DMS153 treated with DMSO at 0.1 percent for 48 hours (cell line): ENCODE results near the gene LRSAM1.

Source experiments
- DNase-seq: peaks from one replicate; lab custom pipeline; 2025; ENCODE audit not compliant: unreplicated experiment; lab: John Stamatoyannopoulos, UW

Gene LRSAM1

GRCh38 chr9:127495884-127496555, 44.7 kb downstream of the LRSAM1 start:
- no peak for DNase-seq

DNA sequence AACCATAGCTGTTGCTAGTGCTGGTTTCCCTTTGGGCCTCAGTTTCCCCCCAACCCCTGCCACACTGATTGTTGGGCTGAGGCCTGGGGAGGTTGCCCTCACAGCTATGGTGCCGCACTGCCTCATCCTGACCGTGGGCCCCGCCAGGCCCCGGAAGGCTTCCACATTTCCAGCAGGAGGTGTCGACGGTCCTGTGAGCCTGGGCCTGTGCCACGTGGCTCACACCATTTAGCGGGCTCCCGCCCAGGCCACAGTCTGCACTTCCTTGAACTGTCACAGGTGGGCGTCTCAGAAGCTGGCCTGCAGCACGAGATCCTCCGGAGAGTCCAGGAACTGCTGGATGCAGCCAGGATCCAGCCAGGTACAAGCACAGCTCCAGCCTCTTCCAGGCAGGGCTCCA, 45.7 kb downstream of the LRSAM1 start:
- DNase-seq = no peak

DNA sequence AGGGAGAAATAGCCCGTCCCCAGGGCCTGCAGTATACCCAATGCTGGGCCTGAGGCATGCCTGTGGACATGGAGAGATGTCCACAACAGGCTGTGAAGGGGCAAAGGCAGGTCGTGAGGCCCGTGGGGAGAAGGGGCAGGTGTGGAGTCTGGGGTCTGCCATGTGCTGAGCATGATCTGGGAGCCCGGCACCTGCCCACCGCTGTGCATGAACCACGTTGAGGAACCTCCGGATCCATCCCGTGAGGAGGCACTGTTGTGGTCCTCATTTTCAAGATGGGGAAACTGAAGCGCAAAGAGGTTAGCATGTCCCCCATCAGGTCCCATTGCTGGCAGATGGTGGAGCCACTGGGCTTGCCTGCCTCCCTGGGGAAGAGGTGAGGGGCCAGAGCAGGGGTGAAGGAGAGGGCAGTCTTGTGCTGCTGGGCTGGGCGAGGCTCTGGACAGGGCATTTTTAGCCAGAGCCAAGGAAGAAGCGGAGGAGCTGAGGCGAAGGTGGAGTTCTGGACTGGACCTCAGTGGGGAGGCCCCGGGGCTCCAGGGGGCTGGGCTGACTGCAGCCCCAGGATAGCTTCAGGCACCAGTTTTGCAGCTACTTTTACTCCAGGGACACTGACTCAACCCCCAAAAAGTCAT, 46.5 kb downstream of the LRSAM1 start:
- DNase-seq = no peak

GRCh38 chr9:127498298-127498697, 47.0 kb downstream of the LRSAM1 start:
- no peak for DNase-seq

GRCh38 chr9:127500399-127500798, 49.1 kb downstream of the LRSAM1 start:
- no peak for DNase-seq

- DNase-seq = no peak
Observed at GRCh38 chr9:127500862-127501261, 49.6 kb downstream of the LRSAM1 start.

GRCh38 chr9:127501821-127502343, 50.6 kb downstream of the LRSAM1 start:
- DNase-seq = no peak

GRCh38 chr9:127502706-127503378, 51.5 kb downstream of the LRSAM1 start:
- no peak for DNase-seq

DNA sequence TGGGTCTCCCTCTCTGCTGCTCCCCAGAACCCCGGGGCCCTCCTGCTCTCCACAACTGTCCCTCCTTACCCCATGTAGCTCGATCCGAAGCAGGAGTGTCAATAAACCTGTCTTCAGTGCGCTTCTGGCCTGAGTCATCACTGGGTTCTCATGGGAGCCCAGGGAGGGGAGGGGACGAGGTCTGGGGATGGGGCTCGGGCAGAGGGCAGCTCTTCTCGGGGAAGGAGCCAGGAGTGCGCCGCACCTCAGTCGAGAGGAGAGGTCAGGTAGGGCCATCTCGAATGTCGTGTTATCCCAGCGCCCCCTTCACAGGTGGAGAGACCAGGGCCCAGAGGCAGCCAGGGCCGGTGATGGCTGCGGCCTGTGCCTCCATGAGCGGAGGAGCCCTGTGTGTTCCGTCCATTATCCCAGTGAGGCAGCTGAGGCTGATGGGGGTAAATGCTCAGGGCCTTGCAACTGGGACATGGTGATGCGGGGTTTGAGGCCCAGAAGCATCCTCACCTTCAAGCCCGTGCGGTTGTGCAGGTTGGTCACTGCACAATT, 52.1 kb downstream of the LRSAM1 start:
- no peak for DNase-seq

DNA sequence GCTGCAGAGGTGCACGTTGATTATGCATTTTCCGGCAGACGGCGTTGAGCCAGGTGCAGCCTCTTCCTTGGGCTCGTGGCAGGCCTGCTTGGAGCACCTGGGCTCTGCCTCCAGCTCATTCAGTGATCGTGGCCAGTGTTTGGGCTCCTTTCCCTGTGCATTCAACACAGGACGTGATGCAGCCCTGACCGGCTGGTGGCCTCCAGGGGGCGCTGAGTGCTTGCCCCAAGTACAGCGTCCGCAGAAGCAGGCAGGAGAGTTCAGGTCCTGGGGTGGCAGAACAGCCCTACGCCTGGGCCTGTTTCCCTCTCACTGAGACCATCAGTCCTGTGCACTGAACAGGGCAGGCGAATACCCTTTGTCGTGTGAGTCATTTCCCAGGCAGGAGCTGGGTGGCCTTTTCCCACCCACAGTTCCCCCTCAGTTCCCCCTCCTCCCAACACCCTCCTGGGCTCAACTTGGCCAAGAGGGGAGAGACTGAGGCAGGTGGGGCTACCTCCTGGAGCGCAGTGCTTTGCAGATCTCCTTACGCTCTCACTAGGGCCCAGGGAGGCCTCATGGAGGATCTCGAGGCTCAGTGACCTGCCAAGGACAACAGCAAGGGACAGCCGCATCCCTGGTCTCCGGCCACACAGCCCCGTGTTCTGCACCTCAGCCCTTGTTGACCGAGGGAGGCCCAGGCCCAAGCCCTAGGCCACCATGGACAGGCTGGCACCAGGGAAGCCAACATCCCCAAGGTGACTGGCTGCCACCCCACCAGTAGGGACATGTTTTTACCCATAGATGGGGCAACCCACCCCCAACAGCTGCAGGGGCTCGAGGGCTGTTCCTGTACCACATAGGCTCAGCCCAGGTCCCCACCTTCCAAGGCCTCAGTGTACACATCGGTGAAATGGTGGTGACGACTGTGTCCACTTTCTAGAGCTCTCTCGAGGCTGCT, 52.9 kb downstream of the LRSAM1 start:
- peak; percentile 48 for DNase-seq

DNA sequence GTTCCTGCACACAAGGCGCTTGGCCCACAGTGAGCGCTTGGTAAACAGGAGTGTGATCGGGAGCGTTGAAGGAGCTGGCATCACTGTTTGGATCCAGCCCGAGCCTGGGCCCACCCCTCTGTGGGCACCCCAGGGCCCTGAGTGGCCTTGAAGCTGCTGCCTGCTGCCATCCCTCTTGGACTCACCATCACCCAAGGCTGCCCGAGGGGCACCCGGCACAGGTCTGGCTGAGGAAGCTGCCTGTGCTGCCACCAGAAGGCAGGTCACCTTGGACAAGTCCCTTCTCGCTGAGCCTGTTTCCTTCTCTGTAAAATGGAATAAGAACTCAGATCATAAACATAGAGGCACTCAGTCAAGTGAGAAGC, 53.6 kb downstream of the LRSAM1 start:
- no peak for DNase-seq

GRCh38 chr9:127505396-127506116, 54.2 kb downstream of the LRSAM1 start:
- DNase-seq = no peak

GRCh38 chr9:127506117-127506813, 55.0 kb downstream of the LRSAM1 start:
- no peak for DNase-seq

GRCh38 chr9:127506814-127507750, 55.8 kb downstream of the LRSAM1 start:
- DNase-seq = no peak

- no peak for DNase-seq
Observed at GRCh38 chr9:127507751-127508648, 56.7 kb downstream of the LRSAM1 start.

DNA sequence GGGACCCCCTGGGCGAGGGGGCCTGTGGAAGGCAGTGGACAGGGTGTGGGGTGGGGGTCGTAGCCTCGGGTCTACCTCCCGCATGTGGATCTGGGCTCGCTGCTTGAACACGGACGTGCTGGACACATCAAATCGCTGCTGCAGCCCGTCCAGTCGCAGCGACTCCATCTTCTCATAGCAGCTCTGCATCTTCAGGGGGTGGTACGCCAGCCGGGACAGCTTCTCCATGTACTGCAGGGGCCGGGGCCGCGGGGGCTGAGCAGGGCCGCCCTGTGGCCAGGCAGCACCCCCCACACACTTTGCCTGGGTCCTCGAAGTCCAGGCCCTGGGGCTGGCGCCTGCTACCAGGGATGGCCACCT, 57.6 kb downstream of the LRSAM1 start:
- no peak for DNase-seq

DNA sequence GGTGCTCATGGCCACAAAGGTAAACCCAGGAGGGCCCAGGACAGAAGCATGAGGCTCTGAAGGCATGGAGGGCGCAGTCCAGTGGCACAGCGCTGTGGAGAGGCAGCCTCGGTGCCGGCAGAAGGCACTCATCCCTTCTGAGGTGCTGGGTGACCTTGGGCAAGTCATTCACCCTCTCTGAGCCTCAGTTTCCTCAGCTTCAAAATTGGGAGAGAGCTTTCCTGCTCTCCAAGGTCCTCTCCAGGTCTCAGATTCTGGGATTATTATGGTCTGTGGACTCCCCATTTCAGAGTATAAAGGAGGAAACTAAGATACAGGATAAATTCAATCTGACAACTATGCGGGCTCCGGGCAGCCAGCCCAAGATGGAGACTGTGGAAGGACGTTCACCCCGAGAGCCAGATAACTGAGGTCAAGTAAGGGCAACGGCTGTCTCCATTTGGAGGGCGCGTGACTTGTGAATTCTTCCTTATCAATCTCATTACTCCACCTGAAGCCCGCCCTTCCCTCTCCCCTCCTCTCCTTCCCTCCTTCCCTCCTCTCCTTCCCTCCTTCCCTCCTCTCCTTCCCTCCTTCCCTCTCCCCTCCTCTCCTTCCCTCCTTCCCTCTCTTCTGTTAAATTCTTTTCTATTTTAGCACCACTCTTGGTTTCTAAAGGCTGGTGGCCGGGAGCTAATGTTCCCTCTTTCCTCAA, 58.1 kb downstream of the LRSAM1 start:
- DNase-seq = no peak
